Activated CD4-positive, alpha-beta T cell treated with anti-CD3 and anti-CD28 coated beads, Interleukin-2, amount 10 ng/mL, durations not matched to agents 24 days and 14 days (primary cell): ENCODE data around the gene HIPK1. TPM values are rescaled to one million over a fixed set of nuclear protein-coding genes. Genes with fewer than 3 reads are reported as not detected.
A peak's percentile ranks its signal among the peaks of the same experiment; 100 is the strongest.

Experiments used
- DNase-seq: peaks from one replicate; pipeline ENCODE4 v3.0.0; 2022
- H3K27ac Mint-ChIP-seq: one replicate; pipeline ENCODE4 v1.8.0; 2022; ENCODE audit warnings: mild to moderate bottlenecking, mixed read lengths
- H3K27me3 Mint-ChIP-seq: one replicate; pipeline ENCODE4 v1.8.0; 2022; ENCODE audit warnings: mixed read lengths
- H3K36me3 Mint-ChIP-seq: one replicate; pipeline ENCODE4 v1.8.0; 2022; ENCODE audit warnings: low read depth, mild to moderate bottlenecking, mixed read lengths
- H3K4me1 Mint-ChIP-seq: one replicate; pipeline ENCODE4 v1.8.0; 2021; ENCODE audit warnings: mixed read lengths
- H3K4me3 Mint-ChIP-seq: one replicate; pipeline ENCODE4 v1.8.0; 2022; ENCODE audit warnings: mild to moderate bottlenecking, moderate library complexity, mixed read lengths
- H3K9me3 Mint-ChIP-seq: one replicate; pipeline ENCODE4 v1.8.0; 2021; ENCODE audit warnings: mixed read lengths
- intact Hi-C: fragments of 100-400 bp; cut with micrococcal nuclease; formaldehyde crosslinking; loops from one replicate; pipeline ENCODE4 v1.15.1; 2023
- total RNA-seq: library from RNA; stranded (reverse); gene quantifications from 2 replicates; pipeline ENCODE4 v1.2.3, GENCODE V29; 2022

Gene HIPK1
- total RNA-seq, 1 donor from 2014 or later = 81.3 TPM

- Mint-ChIP-seq H3K27me3 (peaks cover 5% of the 10 kb centered on the region), H3K27ac (peak overlapping the region; percentile 100), H3K9me3 (no peaks in the 10 kb centered on the region), H3K4me3 (peak overlapping the region; percentile 98), H3K4me1 (peaks cover 37% of the 10 kb centered on the region), H3K36me3 (peaks cover 8% of the 10 kb centered on the region)
- intact Hi-C loops = loop anchor here (2.0 kb wide), 1 partner anchor 170 kb away; the partner anchor contains the start of gene PHTF1
- no peak for DNase-seq
These were observed 765 bp upstream of the HIPK1 start for GRCh38 chr1:113928187-113928930.

- Mint-ChIP-seq H3K4me1 (peaks cover 48% of the 10 kb centered on the region), H3K27ac (peak overlapping the region; percentile 99), H3K36me3 (peaks cover 20% of the 10 kb centered on the region), H3K4me3 (peak overlapping the region; percentile 98), H3K9me3 (no peaks in the 10 kb centered on the region), H3K27me3 (no peaks in the 10 kb centered on the region)
- DNase-seq = peak; percentile 91
- intact Hi-C loops = loop anchor here (1.0 to 10.0 kb wide), 10 partner anchors 19 to 975 kb away; partner anchors contain the start of genes CSDE1, DCLRE1B, MAGI3 and OLFML3
These were observed 800 bp downstream of the HIPK1 start for GRCh38 chr1:113929750-113930498.

- H3K4me3 Mint-ChIP-seq = peak overlapping the region; percentile 98
- H3K36me3 Mint-ChIP-seq = peaks cover 26% of the 10 kb centered on the region
- peaks cover 50% of the 10 kb centered on the region for H3K4me1 Mint-ChIP-seq
- intact Hi-C loops = loop anchor here (1.0 to 10.0 kb wide), 7 partner anchors 10 to 976 kb away; partner anchors contain the start of genes CSDE1, MAGI3, OLFML3 and PTPN22
- H3K27ac Mint-ChIP-seq = peak overlapping the region; percentile 99
- DNase-seq = peak; percentile 93
- peaks cover 4% of the 10 kb centered on the region for H3K9me3 Mint-ChIP-seq
- H3K27me3 Mint-ChIP-seq = no peaks in the 10 kb centered on the region
These were observed 1.5 kb downstream of the HIPK1 start for GRCh38 chr1:113930499-113931161.

DNA sequence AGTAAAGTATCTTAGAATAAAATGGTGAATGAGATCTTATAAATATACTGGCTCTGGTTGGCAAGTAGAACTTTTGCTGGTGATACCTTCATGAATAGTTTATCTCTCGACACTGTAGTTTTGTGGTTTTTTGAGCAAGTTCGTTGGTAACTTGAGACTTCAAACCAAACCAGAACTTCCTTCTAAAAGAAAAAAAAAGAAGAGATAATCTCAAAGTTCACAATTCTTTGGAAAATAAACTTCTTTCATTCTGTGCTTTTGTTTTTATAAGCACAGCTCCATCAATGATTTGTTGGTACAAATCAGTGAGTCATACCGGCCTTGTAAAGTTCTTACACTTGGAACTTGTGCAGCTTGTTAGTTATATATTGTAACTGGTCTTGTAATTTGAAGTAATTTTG, 2.3 kb downstream of the HIPK1 start:
- intact Hi-C loops = loop anchor here (1.0 to 10.0 kb wide), 6 partner anchors 9 to 977 kb away; partner anchors contain the start of genes CSDE1, MAGI3, OLFML3 and SLC16A1
- peak overlapping the region; percentile 99 for H3K27ac Mint-ChIP-seq

GRCh38 chr1:113934006-113934405, 4.9 kb downstream of the HIPK1 start:
- Mint-ChIP-seq H3K27me3 (no peaks in the 10 kb centered on the region), H3K4me3 (peak overlapping the region; percentile 98), H3K4me1 (peaks cover 59% of the 10 kb centered on the region), H3K27ac (peak overlapping the region; percentile 99), H3K9me3 (peaks cover 4% of the 10 kb centered on the region), H3K36me3 (peaks cover 37% of the 10 kb centered on the region)
- no peak for DNase-seq
- intact Hi-C loops = loop anchor here (5.0 to 10.0 kb wide), 4 partner anchors 43 to 979 kb away; partner anchors contain the start of genes CSDE1, MAGI3, OLFML3 and SLC16A1

More for the DNA sequence above, 2.3 kb downstream of the HIPK1 start:
- no peaks in the 10 kb centered on the region for H3K27me3 Mint-ChIP-seq
- H3K9me3 Mint-ChIP-seq = peaks cover 4% of the 10 kb centered on the region
- peak; percentile 70 for DNase-seq
- peaks cover 29% of the 10 kb centered on the region for H3K36me3 Mint-ChIP-seq
- H3K4me1 Mint-ChIP-seq = peaks cover 54% of the 10 kb centered on the region
- peak overlapping the region; percentile 98 for H3K4me3 Mint-ChIP-seq

- H3K4me1 Mint-ChIP-seq = peaks cover 64% of the 10 kb centered on the region
- peaks cover 41% of the 10 kb centered on the region for H3K36me3 Mint-ChIP-seq
- H3K4me3 Mint-ChIP-seq = peak overlapping the region; percentile 98
- intact Hi-C loops = loop anchor here (5.0 to 10.0 kb wide), 4 partner anchors 43 to 980 kb away; partner anchors contain the start of genes CSDE1, MAGI3, OLFML3 and SLC16A1
- no peaks in the 10 kb centered on the region for H3K27me3 Mint-ChIP-seq
- H3K27ac Mint-ChIP-seq = peak overlapping the region; percentile 21
- peaks cover 4% of the 10 kb centered on the region for H3K9me3 Mint-ChIP-seq
- no peak for DNase-seq
These were observed 5.5 kb downstream of the HIPK1 start for GRCh38 chr1:113934511-113935055.

DNA sequence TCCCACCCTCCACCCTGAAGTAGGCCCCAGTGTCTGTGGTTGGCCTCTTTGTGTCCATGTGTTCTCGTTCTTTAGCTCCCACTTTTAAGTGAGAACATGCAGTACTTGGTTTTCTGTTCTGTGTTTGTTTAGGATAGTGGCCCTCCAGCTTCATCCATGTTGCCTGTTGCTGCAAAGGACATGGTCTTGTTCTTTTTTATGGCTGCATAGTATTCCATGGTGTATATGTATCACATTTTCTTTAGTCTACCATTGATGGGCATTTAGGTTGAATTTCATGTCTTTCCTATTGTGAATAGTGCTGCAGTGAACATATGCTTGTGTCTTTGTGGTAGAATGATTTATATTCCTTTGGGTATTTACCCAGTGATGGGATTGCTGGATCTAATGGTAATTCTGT, 6.1 kb downstream of the HIPK1 start:
- H3K9me3 Mint-ChIP-seq = peaks cover 4% of the 10 kb centered on the region
- H3K27me3 Mint-ChIP-seq = no peaks in the 10 kb centered on the region
- intact Hi-C loops = loop anchor here (10.0 kb wide), 3 partner anchors 540 to 980 kb away; partner anchors contain the start of genes CSDE1, MAGI3 and SLC16A1

GRCh38 chr1:113935970-113936369, 6.8 kb downstream of the HIPK1 start:
- H3K4me3 Mint-ChIP-seq = no peak overlapping the region
- peaks cover 4% of the 10 kb centered on the region for H3K9me3 Mint-ChIP-seq
- no peak overlapping the region for H3K27ac Mint-ChIP-seq
- DNase-seq = no peak
- peaks cover 51% of the 10 kb centered on the region for H3K36me3 Mint-ChIP-seq
- intact Hi-C loops = loop anchor here (10.0 kb wide), 3 partner anchors 541 to 981 kb away; partner anchors contain the start of genes CSDE1, MAGI3 and SLC16A1
- H3K4me1 Mint-ChIP-seq = peaks cover 71% of the 10 kb centered on the region
- H3K27me3 Mint-ChIP-seq = no peaks in the 10 kb centered on the region

More for the DNA sequence above, 6.1 kb downstream of the HIPK1 start:
- Mint-ChIP-seq H3K4me3 (no peak overlapping the region), H3K27ac (no peak overlapping the region), H3K36me3 (peaks cover 43% of the 10 kb centered on the region), H3K4me1 (peaks cover 69% of the 10 kb centered on the region)
- no peak for DNase-seq

DNA sequence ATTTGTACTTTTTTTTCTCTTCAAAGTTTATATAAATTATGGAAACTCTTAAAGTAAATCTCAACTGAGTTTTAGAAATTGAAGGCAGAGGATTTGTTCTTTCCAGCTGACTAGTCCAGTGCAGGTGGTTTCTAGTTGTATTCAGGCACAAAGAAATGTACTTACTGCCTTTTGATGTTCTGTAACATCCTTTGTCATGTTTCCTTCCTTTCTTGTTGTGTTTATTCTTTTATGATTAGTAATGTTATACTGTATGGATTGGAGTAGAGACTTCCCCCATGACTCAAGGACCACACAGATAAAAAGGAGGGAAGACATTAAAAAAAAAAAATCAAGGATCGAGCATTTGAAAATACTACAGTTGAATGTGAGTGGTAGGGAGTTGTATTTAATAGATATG, 8.0 kb downstream of the HIPK1 start:
- no peak for DNase-seq
- Mint-ChIP-seq H3K27ac (peak overlapping the region; percentile 40), H3K4me3 (peak overlapping the region; percentile 16), H3K36me3 (peaks cover 57% of the 10 kb centered on the region), H3K27me3 (no peaks in the 10 kb centered on the region), H3K4me1 (peaks cover 65% of the 10 kb centered on the region), H3K9me3 (peaks cover 4% of the 10 kb centered on the region)
- intact Hi-C loops = loop anchor here (10.0 kb wide), 3 partner anchors 542 to 982 kb away; partner anchors contain the start of genes CSDE1, MAGI3 and SLC16A1

GRCh38 chr1:113938192-113938591, 9.1 kb downstream of the HIPK1 start:
- Mint-ChIP-seq H3K4me1 (peaks cover 60% of the 10 kb centered on the region), H3K27ac (peak overlapping the region; percentile 21), H3K9me3 (peaks cover 6% of the 10 kb centered on the region), H3K36me3 (peaks cover 56% of the 10 kb centered on the region), H3K4me3 (peak overlapping the region; percentile 4), H3K27me3 (no peaks in the 10 kb centered on the region)
- no peak for DNase-seq
- intact Hi-C loops = loop anchor here (10.0 kb wide), 3 partner anchors 543 to 983 kb away; partner anchors contain the start of genes CSDE1, MAGI3 and SLC16A1

- peaks cover 56% of the 10 kb centered on the region for H3K36me3 Mint-ChIP-seq
- DNase-seq = peak; percentile 82
- peak overlapping the region; percentile 72 for H3K4me3 Mint-ChIP-seq
- peaks cover 52% of the 10 kb centered on the region for H3K4me1 Mint-ChIP-seq
- H3K27ac Mint-ChIP-seq = peak overlapping the region; percentile 86
- intact Hi-C loops = loop anchor here (1.0 kb wide), 1 partner anchor 9 kb away; no protein-coding TSS in a partner anchor
- peaks cover 8% of the 10 kb centered on the region for H3K9me3 Mint-ChIP-seq
- H3K27me3 Mint-ChIP-seq = no peaks in the 10 kb centered on the region
These were observed 11.5 kb downstream of the HIPK1 start for GRCh38 chr1:113940365-113941244.

DNA sequence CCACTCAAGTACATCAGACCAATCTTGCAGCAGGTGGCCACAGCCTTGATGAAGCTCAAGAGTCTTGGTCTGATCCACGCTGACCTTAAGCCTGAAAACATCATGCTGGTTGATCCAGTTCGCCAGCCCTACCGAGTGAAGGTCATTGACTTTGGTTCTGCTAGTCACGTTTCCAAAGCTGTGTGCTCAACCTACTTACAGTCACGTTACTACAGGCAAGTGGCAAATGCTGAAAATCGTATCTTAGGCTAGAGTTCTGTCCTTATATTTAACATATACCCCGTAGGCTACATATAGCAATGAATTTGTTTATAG, 12.1 kb downstream of the HIPK1 start:
- Mint-ChIP-seq H3K9me3 (peaks cover 8% of the 10 kb centered on the region), H3K27me3 (no peaks in the 10 kb centered on the region), H3K27ac (peak overlapping the region; percentile 38), H3K4me3 (peak overlapping the region; percentile 72), H3K4me1 (peaks cover 53% of the 10 kb centered on the region), H3K36me3 (peaks cover 54% of the 10 kb centered on the region)
- DNase-seq = peak; percentile 60
- intact Hi-C loops = no loop called here
